IPS-18c (cell line): ENCODE measurements around the gene GORASP1.

Experiments used
- H3K4me3 ChIP-seq: 2 replicates; pipeline ENCODE4 v1.7.0; 2013; ENCODE audit warnings: low read depth, mild to moderate bottlenecking, low read length, moderate library complexity; ENCODE audit not compliant: insufficient read depth
- H3K9me3 ChIP-seq: one replicate; pipeline ENCODE4 v1.6.1; 2013; ENCODE audit warnings: mild to moderate bottlenecking, low read length, moderate library complexity; ENCODE audit not compliant: control insufficient read depth, insufficient read depth

GORASP1 gene

GRCh38 chr3:39110041-39110639 lies 2.7 kb upstream of the GORASP1 start:
- Histone ChIP-seq H3K4me3 (no peak overlapping the region), H3K9me3 (no peaks in the 10 kb centered on the region)

DNA sequence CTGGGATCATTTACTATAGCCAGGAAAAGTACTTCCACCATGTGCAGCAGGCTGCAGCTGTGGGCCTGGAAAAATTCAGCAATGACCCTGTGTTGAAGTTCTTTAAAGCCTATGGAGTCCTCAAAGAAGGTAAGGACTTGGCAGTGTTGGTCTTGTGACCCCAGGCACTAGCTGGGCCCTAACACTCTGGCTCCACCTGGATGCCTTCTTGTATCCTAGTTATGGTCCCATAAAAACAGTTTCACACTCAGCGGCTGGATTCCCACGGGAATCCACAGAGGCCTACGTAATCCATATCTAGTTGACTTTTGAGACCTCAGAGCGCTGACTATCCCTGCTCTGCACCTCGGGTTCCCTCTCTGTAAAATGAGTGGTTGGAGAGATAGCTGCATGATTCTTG lies 1.7 kb upstream of the GORASP1 start:
- Histone ChIP-seq H3K4me3 (no peak overlapping the region), H3K9me3 (no peaks in the 10 kb centered on the region)

DNA sequence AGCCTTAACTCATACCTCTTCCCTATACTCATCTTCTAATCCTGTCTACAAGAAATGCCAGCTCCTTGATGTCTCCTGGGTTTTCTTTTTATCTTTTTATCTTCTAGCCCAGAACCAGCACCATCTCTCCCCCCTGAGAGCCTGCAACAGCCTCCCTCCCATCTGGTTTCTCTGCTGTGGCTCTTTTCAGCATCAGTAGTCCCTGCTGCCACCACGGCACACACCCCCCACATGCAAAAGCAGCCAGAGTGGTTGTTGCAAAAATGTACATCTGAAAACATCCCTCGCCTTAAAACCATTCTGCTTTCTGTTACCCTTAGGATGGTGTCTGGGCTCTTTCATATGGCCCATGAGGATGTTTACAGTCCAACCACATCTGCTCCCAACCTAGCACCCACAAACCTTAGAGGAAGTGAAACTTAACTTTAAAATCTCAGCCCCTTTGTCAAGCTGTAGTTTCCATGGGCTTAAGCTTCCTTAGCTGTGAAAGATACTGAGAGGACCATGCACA lies 828 bp upstream of the GORASP1 start:
- Histone ChIP-seq H3K9me3 (no peaks in the 10 kb centered on the region), H3K4me3 (peak overlapping the region; percentile 94)

DNA sequence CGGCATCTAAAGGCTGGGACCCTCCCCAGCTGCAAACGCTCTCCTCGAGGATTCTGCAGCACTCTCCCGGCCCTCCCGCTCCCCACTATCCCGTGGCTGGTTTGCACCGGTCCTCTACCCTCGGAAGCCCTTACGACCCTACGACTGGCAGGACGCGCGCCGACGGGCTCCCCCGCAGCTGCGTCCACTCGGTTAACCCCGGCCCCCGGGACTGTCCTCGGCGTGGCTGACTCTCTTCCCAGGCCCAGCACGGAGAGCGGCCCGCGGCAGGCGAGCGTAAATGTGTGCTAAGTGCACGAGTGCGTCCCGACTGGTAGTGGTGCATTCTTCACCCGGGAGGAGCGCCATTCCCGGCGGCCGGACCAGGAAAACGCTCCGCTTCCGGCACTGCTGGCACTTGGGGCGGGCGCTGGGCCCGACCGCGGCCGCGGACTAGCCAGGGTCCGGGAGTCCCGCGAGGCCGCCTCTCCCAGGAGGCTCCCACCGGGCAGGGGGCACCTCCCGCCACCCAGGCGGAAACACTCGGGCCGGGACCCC lies 508 bp downstream of the GORASP1 start:
- H3K4me3 ChIP-seq: peak overlapping the region; percentile 94
- H3K9me3 ChIP-seq: no peaks in the 10 kb centered on the region

- Histone ChIP-seq H3K9me3 (no peaks in the 10 kb centered on the region), H3K4me3 (peak overlapping the region; percentile 94)
Observed at GRCh38 chr3:39106281-39106811, 1.1 kb downstream of the GORASP1 start.

- H3K9me3 ChIP-seq: no peaks in the 10 kb centered on the region
- H3K4me3 ChIP-seq: no peak overlapping the region
Observed at GRCh38 chr3:39105687-39106063, 1.8 kb downstream of the GORASP1 start.

DNA sequence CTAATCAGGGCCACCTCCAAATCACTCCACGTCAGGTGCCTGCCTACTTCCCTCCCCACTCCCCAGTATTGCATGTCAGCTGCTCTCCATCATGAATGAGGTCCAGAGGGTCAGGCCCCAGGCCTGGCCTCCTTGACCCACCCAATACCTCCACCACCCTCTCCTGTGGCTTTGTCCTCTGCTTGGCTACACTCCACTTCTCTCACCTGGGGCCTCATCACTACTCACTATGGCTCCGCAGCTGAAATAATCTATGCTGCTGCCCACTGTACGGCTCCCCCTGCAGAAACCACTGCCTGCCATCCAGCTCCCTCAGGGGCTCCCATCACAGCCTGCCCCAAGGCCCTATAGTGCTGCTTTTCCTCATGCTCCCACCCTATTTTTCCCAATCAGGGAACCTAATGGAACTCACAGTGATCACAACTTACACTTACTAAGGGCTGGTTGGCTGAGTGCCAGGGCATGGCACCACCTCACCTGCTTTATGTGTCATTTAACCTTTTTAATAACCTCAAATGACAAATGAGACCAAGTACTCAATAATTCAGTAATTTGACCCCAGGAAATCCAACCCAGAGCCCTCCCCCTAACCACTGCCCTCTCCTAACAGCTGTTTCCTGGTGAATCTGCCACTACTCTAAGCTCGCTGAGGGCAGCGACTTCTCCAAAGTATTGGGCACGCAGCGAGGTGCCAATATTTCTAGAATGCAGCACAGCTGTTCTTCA lies 2.3 kb downstream of the GORASP1 start:
- H3K9me3 ChIP-seq: no peaks in the 10 kb centered on the region
- no peak overlapping the region for H3K4me3 ChIP-seq

DNA sequence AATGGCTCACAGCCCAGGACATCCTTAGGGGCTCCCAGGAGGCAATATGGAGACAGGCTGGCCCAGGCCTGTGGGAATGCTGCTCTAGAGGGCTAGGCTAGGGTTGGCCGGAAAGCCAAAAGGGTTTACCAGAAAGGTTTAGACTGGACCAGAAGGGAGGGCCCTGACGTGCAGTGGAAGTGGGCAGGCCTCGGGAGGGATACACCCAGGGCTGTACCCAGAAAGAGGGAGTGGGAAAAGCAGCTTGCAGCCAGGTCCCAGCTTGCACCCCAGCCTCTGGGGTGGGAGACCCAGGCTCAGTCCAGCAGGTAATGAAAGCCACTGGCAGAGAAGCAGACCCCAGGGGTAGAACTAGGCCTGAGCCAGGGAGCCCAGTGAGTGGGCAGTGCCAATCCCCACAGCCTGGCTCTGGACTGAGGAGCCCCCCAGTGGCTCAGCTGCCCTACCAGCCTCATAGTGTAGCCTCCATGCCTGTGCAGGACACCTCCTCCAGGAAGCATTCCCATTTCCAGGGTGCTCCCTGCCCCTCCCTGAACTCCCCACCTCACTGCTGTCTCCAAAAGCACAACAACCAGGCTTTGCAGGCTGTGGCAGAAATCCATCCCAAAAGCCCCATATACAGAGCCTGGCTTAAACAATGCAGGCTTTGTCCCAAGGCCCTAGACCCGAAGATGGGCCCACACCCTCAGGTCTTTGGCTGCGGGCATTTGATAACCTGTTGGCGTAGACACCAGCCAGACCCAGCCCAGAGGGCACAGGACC lies 3.5 kb downstream of the GORASP1 start:
- no peak overlapping the region for H3K4me3 ChIP-seq
- H3K9me3 ChIP-seq: no peaks in the 10 kb centered on the region

DNA sequence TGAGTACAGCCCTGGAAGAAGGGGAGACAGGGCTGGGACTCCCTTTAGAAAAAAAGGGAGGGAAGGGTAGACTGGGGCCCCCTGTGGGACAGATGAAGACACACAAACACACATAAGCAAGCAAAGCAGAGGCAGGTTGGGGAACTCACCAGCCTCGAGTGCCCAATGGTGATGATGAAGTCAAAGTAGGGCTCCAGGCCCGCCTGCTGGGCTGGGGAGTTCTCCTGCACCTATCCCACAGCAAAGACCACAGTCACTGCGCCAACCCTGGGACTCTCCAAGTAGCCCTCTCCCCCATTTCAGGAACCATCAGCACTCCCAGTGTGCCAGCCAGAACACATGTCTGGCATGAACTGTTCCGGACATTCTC lies 4.1 kb downstream of the GORASP1 start:
- H3K4me3 ChIP-seq: no peak overlapping the region

GRCh38 chr3:39102504-39103323 lies 4.7 kb downstream of the GORASP1 start:
- Histone ChIP-seq H3K9me3 (no peaks in the 10 kb centered on the region), H3K4me3 (no peak overlapping the region)

More for the DNA sequence above, 4.1 kb downstream of the GORASP1 start:
- H3K9me3 ChIP-seq: no peaks in the 10 kb centered on the region

- H3K9me3 ChIP-seq: no peaks in the 10 kb centered on the region
- H3K4me3 ChIP-seq: no peak overlapping the region
Observed at GRCh38 chr3:39101022-39101689, 6.3 kb downstream of the GORASP1 start.

GRCh38 chr3:39100500-39100886 lies 6.9 kb downstream of the GORASP1 start:
- Histone ChIP-seq H3K4me3 (no peak overlapping the region), H3K9me3 (no peaks in the 10 kb centered on the region)

GRCh38 chr3:39099738-39100499 lies 7.5 kb downstream of the GORASP1 start:
- H3K4me3 ChIP-seq: no peak overlapping the region

DNA sequence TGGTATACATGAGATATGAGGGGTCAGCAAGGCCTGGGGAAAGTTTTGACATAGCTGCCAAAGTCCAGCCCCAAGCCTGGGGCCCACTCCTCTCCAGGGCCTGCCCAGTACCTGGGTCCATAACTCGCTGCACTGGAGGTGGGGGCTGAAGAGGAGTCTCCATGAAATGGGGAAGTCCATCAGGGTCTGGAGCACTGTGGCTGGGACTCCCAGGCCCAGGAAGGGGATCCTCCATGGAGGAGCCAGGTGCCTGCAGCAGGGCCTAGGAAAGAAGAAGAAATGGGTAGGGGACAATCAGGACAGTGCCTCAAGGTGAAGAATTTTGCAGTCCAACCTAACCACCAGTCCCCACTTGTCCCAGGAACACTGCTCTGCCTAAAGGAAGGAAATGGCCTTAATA lies 8.2 kb downstream of the GORASP1 start:
- Histone ChIP-seq H3K9me3 (no peaks in the 10 kb centered on the region), H3K4me3 (no peak overlapping the region)

More at GRCh38 chr3:39099738-39100499, 7.5 kb downstream of the GORASP1 start:
- H3K9me3 ChIP-seq: no peaks in the 10 kb centered on the region

DNA sequence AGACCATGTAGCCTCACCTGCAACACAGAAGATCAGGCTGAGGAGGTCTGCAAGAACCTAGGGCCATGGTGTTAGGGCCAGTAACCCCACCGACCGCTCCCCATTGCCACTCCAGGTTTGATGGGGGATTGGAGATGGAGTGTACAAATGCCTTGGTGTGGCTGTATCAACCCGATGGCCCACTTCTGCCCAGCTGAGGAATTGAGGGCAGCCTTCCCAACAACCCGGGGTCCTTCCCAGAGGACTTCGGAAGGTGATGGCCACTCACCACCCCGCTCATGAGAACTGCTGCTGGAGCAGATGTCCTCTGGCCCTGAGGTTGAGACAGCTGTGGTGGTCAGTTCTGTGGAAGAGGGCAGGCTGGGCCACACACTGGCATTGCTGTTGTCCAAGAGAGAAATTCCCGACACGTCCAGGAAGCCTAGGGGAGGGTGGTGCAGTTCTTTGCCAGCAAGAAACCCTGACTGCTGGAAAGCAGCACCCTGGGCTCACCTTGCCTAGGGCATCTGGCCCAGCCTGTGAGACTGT lies 8.9 kb downstream of the GORASP1 start:
- Histone ChIP-seq H3K9me3 (no peaks in the 10 kb centered on the region), H3K4me3 (no peak overlapping the region)
